K562 (cell line): ENCODE data around the gene MARCHF9. TPM values are rescaled to one million over a fixed set of nuclear protein-coding genes. Genes with fewer than 3 reads are reported as not detected.

ENCODE experiments used
- BCL6 ChIP-seq: fragments of 250-450 bp; sonication (Bioruptor Pico); IDR thresholded peaks from 2 replicates; pipeline ENCODE4 v1.4.0; 2020
- BCOR ChIP-seq: fragments of 450-650 bp; IDR thresholded peaks from 2 replicates; pipeline ENCODE4 v1.6.1; 2016
- BHLHE40 ChIP-seq: IDR thresholded peaks from 2 replicates; pipeline ENCODE4 v1.6.1; 2011; ENCODE audit warnings: low read length, improper control_type of control experiment
- CHAMP1 ChIP-seq: fragments of 450-650 bp; IDR thresholded peaks from 2 replicates; pipeline ENCODE4 v1.6.1; 2016; ENCODE audit warnings: mild to moderate bottlenecking
- ETS1 ChIP-seq: conservative IDR thresholded peaks from 2 replicates; pipeline ENCODE4 v1.6.1; 2011; ENCODE audit warnings: low read depth, mild to moderate bottlenecking, low read length; ENCODE audit not compliant: control insufficient read depth
- HDAC1 ChIP-seq, 2 experiments: fragments of 450-650 bp; IDR thresholded peaks; 2 replicates each; pipeline ENCODE4 v1.6.1; 2016 to 2017; ENCODE audit warnings: inconsistent platforms in 1 of 2, mild to moderate bottlenecking in 1 of 2, moderate library complexity in 1 of 2
- HEY1 ChIP-seq: fragments of 250-450 bp; sonication (Bioruptor Pico); IDR thresholded peaks from 2 replicates; pipeline ENCODE4 v1.5.0; 2020; ENCODE audit warnings: mild to moderate bottlenecking, moderate library complexity, borderline replicate concordance
- HIVEP1 ChIP-seq: fragments of 250-450 bp; sonication (Bioruptor Pico); IDR thresholded peaks from 2 replicates; pipeline ENCODE4 v1.4.0; 2020; ENCODE audit warnings: mild to moderate bottlenecking
- HMBOX1 ChIP-seq: sonication (generic); IDR thresholded peaks from 2 replicates; pipeline ENCODE4 v1.6.1; 2016
- HMGN3 ChIP-seq: IDR thresholded peaks from 2 replicates; pipeline ENCODE4 v1.6.1; 2011; ENCODE audit warnings: borderline replicate concordance, low read depth, mild to moderate bottlenecking, mixed read lengths, low read length; ENCODE audit not compliant: insufficient read length; ENCODE audit errors: extremely low read depth
- IRF2 ChIP-seq: sonication (generic); formaldehyde crosslinking; IDR thresholded peaks from 2 replicates; pipeline ENCODE4 v1.8.1; 2022; ENCODE audit warnings: mild to moderate bottlenecking, missing genetic modification reagents
- JUNB ChIP-seq: fragments of 450-650 bp; formaldehyde crosslinking; conservative IDR thresholded peaks from 2 replicates; pipeline ENCODE4 v1.4.0; 2020; ENCODE audit warnings: mild to moderate bottlenecking
- KLF10 ChIP-seq: fragments of 250-450 bp; sonication (Bioruptor Pico); IDR thresholded peaks from 2 replicates; pipeline ENCODE4 v1.6.1; 2021; ENCODE audit warnings: matching md5 sums
- MTA2 ChIP-seq: fragments of 450-650 bp; IDR thresholded peaks from 2 replicates; pipeline ENCODE4 v1.6.1; 2016; ENCODE audit warnings: low read depth
- MTF1 ChIP-seq: fragments of 250-450 bp; sonication (Bioruptor Pico); IDR thresholded peaks from 2 replicates; pipeline ENCODE4 v1.9.0; 2021; ENCODE audit warnings: moderate library complexity, mild to moderate bottlenecking, inconsistent platforms, borderline replicate concordance
- NCOR1 ChIP-seq: fragments of 450-650 bp; IDR thresholded peaks from 2 replicates; pipeline ENCODE4 v1.6.1; 2016; ENCODE audit warnings: mild to moderate bottlenecking, moderate library complexity
- PHTF2 ChIP-seq: fragments of 250-450 bp; sonication (Bioruptor Pico); IDR thresholded peaks from 2 replicates; pipeline ENCODE4 v1.5.0; 2021; ENCODE audit warnings: mild to moderate bottlenecking
- SMARCA4 ChIP-seq: fragments of 450-650 bp; IDR thresholded peaks from 2 replicates; pipeline ENCODE4 v1.6.1; 2016
- TCF15 ChIP-seq: fragments of 250-450 bp; sonication (Bioruptor Pico); IDR thresholded peaks from 2 replicates; pipeline ENCODE4 v1.8.0; 2022; ENCODE audit warnings: moderate library complexity, mild to moderate bottlenecking, inconsistent platforms
- TCFL5 ChIP-seq: fragments of 250-450 bp; sonication (Bioruptor Pico); conservative IDR thresholded peaks from 2 replicates; pipeline ENCODE4 v1.6.1; 2021; ENCODE audit warnings: mild to moderate bottlenecking, moderate library complexity, matching md5 sums
- ZNF668 ChIP-seq: fragments of 250-450 bp; sonication (Bioruptor Pico); IDR thresholded peaks from 2 replicates; pipeline ENCODE4 v1.8.0; 2022; ENCODE audit warnings: mild to moderate bottlenecking, inconsistent platforms
- polyA plus RNA-seq, 8 experiments: library from polyadenylated mRNA; depleted of rRNA in 4 of 8; stranded (reverse) in 5 of 8; unstranded in 3 of 8; fragments of >200 nt; fragmentation: Nextera tagmentation in 2 of 8; fragmentation: Illumina TruSeq in 1 of 8; extraction: Ambion mirVana in 2 of 8; extraction: Trizol in 1 of 8; gene quantifications; 2 replicates each; pipeline versions ENCODE4 v1.2.1 to v1.2.3, GENCODE V29; 2011 to 2014; ENCODE audit warnings: inconsistent platforms in 1 of 8, missing spikeins in 1 of 8
- total RNA-seq, 7 experiments: library from RNA; depleted of rRNA in 6 of 7; stranded (reverse); fragments of >200 nt in 6 of 7; fragmentation: Illumina TruSeq in 2 of 7; extraction: Trizol in 2 of 7; gene quantifications; 2 replicates each; pipeline versions ENCODE4 v1.2.1 to v1.2.3, GENCODE V29; 2011 to 2021; ENCODE audit warnings: low replicate concordance in 1 of 7

Gene MARCHF9
- total and polyA plus RNA-seq, 9 of the 15 experiments (the other 6 are each of a cell fraction or from before 2014, with no cell fraction given): 0.80 to 12.4 (median 6.2) TPM

- no peak; the same call in 1 of the 2 replicates for TF ChIP-seq CHAMP1
- no peak for TF ChIP-seq TCF15 (CRISPR knock-in tag)
- TF ChIP-seq ZNF668 (CRISPR knock-in tag): no peak
- peak; percentile 93 for TF ChIP-seq HMGN3
- peak; percentile 29; the same call in 1 of the 2 replicates for TF ChIP-seq NCOR1
- TF ChIP-seq MTA2: peak; percentile 15; the same call in 1 of the 2 replicates
- TF ChIP-seq JUNB (CRISPR knock-in tag): 0 out of 2 replicates have a peak, but pooled peaks have one; percentile 5
- TF ChIP-seq IRF2 (CRISPR knock-in tag): no peak
- no peak for TF ChIP-seq MTF1 (CRISPR knock-in tag)
- no peak for TF ChIP-seq KLF10 (CRISPR knock-in tag)
- no peak for TF ChIP-seq TCFL5 (CRISPR knock-in tag)
- TF ChIP-seq BCOR: peak; percentile 5; the same call in 1 of the 2 replicates
- TF ChIP-seq HMBOX1: no peak
- TF ChIP-seq HDAC1 (IDR thresholded peaks at IDR 0.05): peak in 1 of 2 experiments; percentile 92; a peak in 2 of 4 replicates
- TF ChIP-seq BHLHE40: peak; percentile 100
- TF ChIP-seq HIVEP1 (CRISPR knock-in tag): no peak
- peak; percentile 88 for TF ChIP-seq SMARCA4
- TF ChIP-seq PHTF2 (CRISPR knock-in tag): no peak
- no peak for TF ChIP-seq BCL6
- TF ChIP-seq HEY1 (CRISPR knock-in tag): no peak
- TF ChIP-seq ETS1: no peak; the same call in none of the 2 replicates
Observed at GRCh38 chr12:57751788-57752667, 2.9 kb upstream of the MARCHF9 start, which contains the start of gene CDK4 (continued).
